Smooth muscle cell (in vitro differentiated cells): ENCODE data around the gene ZBED4. TPM values are rescaled to one million over a fixed set of nuclear protein-coding genes. Genes with fewer than 3 reads are reported as not detected.

Experiments used
- DNase-seq: peaks from one replicate; lab custom pipeline; 2025; ENCODE audit not compliant: unreplicated experiment; lab: John Stamatoyannopoulos, UW
- H2AFZ ChIP-seq: fragments of 200-600 bp; sonication (generic); 2 replicates; pipeline ENCODE4 v1.6.0; 2016; ENCODE audit warnings: antibody characterized with exemption, low read depth, mild to moderate bottlenecking
- H3F3A ChIP-seq: fragments of 200-600 bp; sonication (generic); 2 replicates; pipeline ENCODE4 v1.6.0; 2017; ENCODE audit warnings: antibody characterized with exemption, low read depth
- H3K27ac ChIP-seq: fragments of 200-600 bp; sonication (generic); 2 replicates; pipeline ENCODE4 v1.5.1; 2016; ENCODE audit warnings: low read depth, mild to moderate bottlenecking
- H3K27me3 ChIP-seq: fragments of 200-600 bp; sonication (generic); 2 replicates; pipeline ENCODE4 v1.6.1; 2016; ENCODE audit warnings: low read depth, mild to moderate bottlenecking
- H3K36me3 ChIP-seq: fragments of 200-600 bp; sonication (generic); 2 replicates; pipeline ENCODE4 v1.5.1; 2016; ENCODE audit warnings: low read depth
- H3K4me1 ChIP-seq: fragments of 200-600 bp; sonication (generic); 2 replicates; pipeline ENCODE4 v1.5.1; 2016; ENCODE audit warnings: low read depth
- H3K4me2 ChIP-seq: fragments of 200-600 bp; sonication (generic); 2 replicates; pipeline ENCODE4 v1.6.0; 2016; ENCODE audit warnings: mild to moderate bottlenecking
- H3K4me3 ChIP-seq: fragments of 200-600 bp; sonication (generic); 2 replicates; pipeline ENCODE4 v1.5.1; 2016; ENCODE audit warnings: mild to moderate bottlenecking
- H3K79me2 ChIP-seq: fragments of 200-600 bp; sonication (generic); 2 replicates; pipeline ENCODE4 v1.6.0; 2016; ENCODE audit warnings: low read depth, mild to moderate bottlenecking
- H3K9ac ChIP-seq: fragments of 200-600 bp; sonication (generic); 2 replicates; pipeline ENCODE4 v1.6.0; 2016; ENCODE audit warnings: low read depth
- H3K9me3 ChIP-seq: fragments of 200-600 bp; sonication (generic); replicated peaks from 2 replicates; pipeline ENCODE4 v1.5.1; 2016; ENCODE audit warnings: low read depth
- H4K20me1 ChIP-seq: fragments of 200-600 bp; sonication (generic); 2 replicates; pipeline ENCODE4 v1.6.0; 2016; ENCODE audit warnings: low read depth
- CTCF ChIP-seq: fragments of 200-600 bp; sonication (generic); IDR thresholded peaks from 2 replicates; pipeline ENCODE4 v1.5.1; 2017; ENCODE audit warnings: borderline replicate concordance, mild to moderate bottlenecking, antibody characterized with exemption; ENCODE audit not compliant: insufficient read depth, poor library complexity, severe bottlenecking
- WGBS: methylation state at CpG from one replicate; pipeline ENCODE4 v1.1.7; 2016; ENCODE audit warnings: low lambda C conversion rate; 5-methylcytosine and 5-hydroxymethylcytosine counted together
- polyA plus RNA-seq: library from polyadenylated mRNA; unstranded; fragments of >200 nt; fragmentation: Nextera tagmentation; extraction: Ambion mirVana; gene quantifications from 2 replicates; pipeline ENCODE4 v1.2.1, GENCODE V29; 2016
- total RNA-seq: library from RNA; depleted of rRNA; stranded (reverse); fragments of >200 nt; gene quantifications from 2 replicates; pipeline ENCODE4 v1.2.3, GENCODE V29; 2014

The ZBED4 gene
- total and polyA plus RNA-seq, 2 experiments from 2014 or later, result 12.1 to 16.6 TPM

GRCh38 chr22:49923445-49923844 lies 69.8 kb downstream of the ZBED4 start:
- H3K9ac ChIP-seq, result no peak overlapping the region
- no peaks in the 10 kb centered on the region for H3K27me3 ChIP-seq
- no peak overlapping the region for H3K4me3 ChIP-seq
- DNase-seq, result no peak
- peak; percentile 14 for TF ChIP-seq CTCF
- H3K79me2 ChIP-seq, result no peaks in the 10 kb centered on the region
- H3K9me3 ChIP-seq, result no peaks in the 10 kb centered on the region
- peaks cover 4% of the 10 kb centered on the region for H3K4me1 ChIP-seq
- no peak overlapping the region for H2AFZ ChIP-seq
- H3K27ac ChIP-seq, result no peak overlapping the region
- H3F3A ChIP-seq, result no peaks in the 10 kb centered on the region
- no peaks in the 10 kb centered on the region for H4K20me1 ChIP-seq
- no peaks in the 10 kb centered on the region for H3K36me3 ChIP-seq
- H3K4me2 ChIP-seq, result no peak overlapping the region
- 86% methylated on average over 16 of the region's 16 CpGs for WGBS

GRCh38 chr22:49924113-49924833 lies 70.6 kb downstream of the ZBED4 start:
- no peaks in the 10 kb centered on the region for H3K79me2 ChIP-seq
- no peaks in the 10 kb centered on the region for H4K20me1 ChIP-seq
- H3F3A ChIP-seq, result no peaks in the 10 kb centered on the region
- H3K27me3 ChIP-seq, result no peaks in the 10 kb centered on the region
- no peak overlapping the region for H3K9ac ChIP-seq
- no peak for TF ChIP-seq CTCF
- 97% methylated on average over 31 of the region's 31 CpGs for WGBS
- no peak overlapping the region for H2AFZ ChIP-seq
- no peaks in the 10 kb centered on the region for H3K36me3 ChIP-seq
- H3K9me3 ChIP-seq, result no peaks in the 10 kb centered on the region
- H3K27ac ChIP-seq, result no peak overlapping the region
- no peak overlapping the region for H3K4me3 ChIP-seq
- DNase-seq, result no peak
- no peaks in the 10 kb centered on the region for H3K4me1 ChIP-seq
- H3K4me2 ChIP-seq, result no peak overlapping the region

- Histone ChIP-seq H3K4me3 (no peak overlapping the region), H3K4me2 (no peak overlapping the region), H3K9me3 (no peaks in the 10 kb centered on the region), H2AFZ (no peak overlapping the region), H3K36me3 (no peaks in the 10 kb centered on the region), H3K4me1 (no peaks in the 10 kb centered on the region), H3K27me3 (no peaks in the 10 kb centered on the region), H3K9ac (no peak overlapping the region), H3F3A (no peaks in the 10 kb centered on the region), H3K27ac (no peak overlapping the region), H3K79me2 (no peaks in the 10 kb centered on the region), H4K20me1 (no peaks in the 10 kb centered on the region)
- DNase-seq, result no peak
- no peak for TF ChIP-seq CTCF
- 96% methylated on average over 24 of the region's 24 CpGs for WGBS
Measured at GRCh38 chr22:49925525-49926128, 72.0 kb downstream of the ZBED4 start.
